Activated CD8-positive, alpha-beta memory T cell treated with anti-CD3 and anti-CD28 coated beads for 1 hour (primary cell): Measurements from ENCODE around the gene MYO1D.

Experiments
- DNase-seq, 2 donors: peaks; one replicate each; pipeline ENCODE4 v3.0.0-alpha.2; 2020; ENCODE audit warnings: low read depth in 1 of 2; ENCODE audit errors: extremely low read depth in 1 of 2

MYO1D gene

GRCh38 chr17:32517982-32518381, 358.9 kb downstream of the MYO1D start:
- DNase-seq = no peak

- DNase-seq = no peak
These were observed 359.8 kb downstream of the MYO1D start for GRCh38 chr17:32516940-32517701.

GRCh38 chr17:32516450-32516849, 360.5 kb downstream of the MYO1D start:
- DNase-seq = no peak

GRCh38 chr17:32515677-32516383, 361.1 kb downstream of the MYO1D start:
- no peak for DNase-seq

GRCh38 chr17:32514606-32515005, 362.3 kb downstream of the MYO1D start:
- no peak for DNase-seq

GRCh38 chr17:32513579-32513978, 363.3 kb downstream of the MYO1D start:
- DNase-seq = no peak

- DNase-seq = no peak
These were observed 364.6 kb downstream of the MYO1D start for GRCh38 chr17:32512328-32512727.

GRCh38 chr17:32510466-32510865, 366.5 kb downstream of the MYO1D start:
- DNase-seq = no peak

- no peak for DNase-seq
These were observed 368.0 kb downstream of the MYO1D start for GRCh38 chr17:32508926-32509325.

- DNase-seq = no peak
These were observed 372.5 kb downstream of the MYO1D start for GRCh38 chr17:32504166-32504990.

- DNase-seq = no peak
These were observed 373.4 kb downstream of the MYO1D start for GRCh38 chr17:32503251-32504165.

- DNase-seq = no peak
These were observed 374.2 kb downstream of the MYO1D start for GRCh38 chr17:32502710-32503109.

GRCh38 chr17:32502013-32502412, 374.9 kb downstream of the MYO1D start:
- DNase-seq = no peak

GRCh38 chr17:32498391-32498790, 378.5 kb downstream of the MYO1D start:
- DNase-seq = no peak

- no peak for DNase-seq
These were observed 379.3 kb downstream of the MYO1D start for GRCh38 chr17:32497431-32498205.

- DNase-seq = no peak
These were observed 380.4 kb downstream of the MYO1D start for GRCh38 chr17:32496395-32497073.

- no peak for DNase-seq
These were observed 381.3 kb downstream of the MYO1D start for GRCh38 chr17:32495359-32496231.
